ENCODE measurements around the gene KIRREL1.
"Not testable (repeated sequence)": the region's sequence is repeated elsewhere in the genome, so short reads cannot be mapped to it uniquely, and the experiment has no call there.

KIRREL1 gene

DNA sequence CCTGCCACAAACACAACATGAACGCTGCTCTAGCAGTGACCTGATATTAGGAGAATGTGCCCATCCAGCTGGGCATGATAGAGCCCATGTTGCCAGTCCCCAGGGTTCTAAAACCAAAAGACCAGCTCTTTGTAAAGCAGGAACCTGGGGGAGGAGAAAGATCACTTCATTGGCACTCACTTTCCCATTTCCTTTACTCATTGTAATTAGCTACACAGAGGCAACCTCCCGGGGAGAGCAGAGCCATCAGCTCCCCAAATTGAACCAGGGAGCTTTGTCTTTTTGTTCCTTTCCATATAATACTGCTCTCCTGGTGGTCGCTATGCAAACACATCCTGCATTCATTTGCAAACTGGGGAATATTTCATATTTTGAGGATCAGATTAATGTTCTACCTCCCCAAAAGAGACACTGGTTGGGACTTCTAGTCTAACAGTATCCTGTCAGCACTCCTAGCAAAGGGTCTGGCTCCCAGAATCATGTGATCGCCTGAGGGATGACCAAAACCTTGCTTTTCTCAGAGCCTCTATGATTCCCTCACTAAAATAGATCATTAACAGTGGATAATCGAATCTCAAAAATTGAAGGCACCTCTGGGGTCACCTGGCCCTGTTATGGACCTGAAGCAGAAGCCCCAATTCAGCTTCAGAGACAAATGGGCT, 110.5 kb downstream of the KIRREL1 start:
- no peak for DNase-seq

DNA sequence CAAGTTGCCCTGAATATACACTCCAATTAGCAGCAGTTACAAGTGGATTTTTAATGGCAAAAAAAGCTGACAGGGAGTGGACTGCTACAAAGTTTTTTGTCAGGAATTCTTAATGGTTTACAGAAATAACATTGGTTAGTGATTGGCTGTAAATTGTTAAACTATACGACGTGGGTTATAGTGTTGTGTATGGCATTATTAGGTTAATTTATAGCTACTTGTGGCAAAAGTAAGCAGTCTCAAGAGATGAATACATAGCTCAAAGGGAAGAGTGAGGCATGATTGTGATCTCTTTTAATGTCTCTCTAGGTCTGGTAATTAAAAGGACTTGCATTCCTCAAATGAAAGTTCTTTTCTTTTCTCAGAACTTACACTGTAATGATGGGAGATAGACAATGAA, 111.4 kb downstream of the KIRREL1 start:
- no peak for DNase-seq

DNA sequence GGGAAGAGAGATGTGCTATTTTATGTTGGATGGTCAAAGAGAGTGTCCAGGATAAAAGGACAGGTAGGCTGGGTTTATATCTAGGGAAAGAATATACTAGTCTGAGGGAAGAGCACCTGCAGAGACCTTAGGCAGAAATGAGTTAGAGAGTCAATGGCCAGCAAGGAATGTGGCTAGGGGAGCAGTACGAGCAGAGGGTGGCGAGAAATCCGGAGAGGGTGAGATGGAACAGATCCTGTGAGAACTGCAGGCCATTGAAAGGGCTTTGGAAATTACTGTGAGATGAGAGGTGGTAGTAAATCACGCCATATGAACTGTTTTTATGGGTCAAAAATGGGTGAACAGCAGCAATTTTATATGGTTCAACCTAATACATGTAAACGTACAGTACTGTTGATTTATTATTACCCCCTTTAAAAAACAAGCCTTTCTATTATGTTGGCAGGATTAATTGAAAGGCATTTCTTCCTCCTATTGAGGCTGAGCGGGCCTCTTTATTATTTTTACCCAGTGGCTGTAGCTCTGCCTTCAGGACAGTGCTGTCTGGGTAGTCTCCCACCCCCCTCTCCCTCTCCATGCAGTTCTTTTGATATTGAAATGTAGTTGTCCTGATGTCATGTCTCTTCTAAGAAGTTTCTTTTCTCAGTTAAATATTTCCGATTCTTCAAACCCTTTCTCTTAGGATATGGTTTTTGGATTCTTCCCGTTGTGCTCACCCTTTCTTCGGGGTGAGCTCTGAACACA, 112.1 kb downstream of the KIRREL1 start:
- DNase-seq, result no peak

DNA sequence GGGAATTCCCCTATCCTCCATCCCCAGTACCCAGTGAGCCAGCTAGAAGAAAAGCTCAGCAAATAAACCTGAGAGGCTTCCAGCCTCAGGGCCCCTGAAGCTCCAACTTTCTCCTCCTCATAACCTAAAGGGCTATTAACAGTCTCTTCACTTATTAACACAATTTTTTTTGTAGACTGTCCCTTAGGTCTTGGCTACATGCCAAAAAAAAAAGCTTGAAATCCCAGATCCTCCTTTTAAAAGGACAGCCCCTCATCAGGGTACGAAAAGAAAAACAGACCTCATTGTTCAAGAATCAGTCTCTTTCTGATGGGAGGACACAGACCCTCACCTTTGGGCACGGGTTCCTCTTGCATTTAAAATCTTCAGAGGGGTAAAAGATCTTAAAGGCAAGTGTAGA, 114.5 kb downstream of the KIRREL1 start:
- no peak for DNase-seq

DNA sequence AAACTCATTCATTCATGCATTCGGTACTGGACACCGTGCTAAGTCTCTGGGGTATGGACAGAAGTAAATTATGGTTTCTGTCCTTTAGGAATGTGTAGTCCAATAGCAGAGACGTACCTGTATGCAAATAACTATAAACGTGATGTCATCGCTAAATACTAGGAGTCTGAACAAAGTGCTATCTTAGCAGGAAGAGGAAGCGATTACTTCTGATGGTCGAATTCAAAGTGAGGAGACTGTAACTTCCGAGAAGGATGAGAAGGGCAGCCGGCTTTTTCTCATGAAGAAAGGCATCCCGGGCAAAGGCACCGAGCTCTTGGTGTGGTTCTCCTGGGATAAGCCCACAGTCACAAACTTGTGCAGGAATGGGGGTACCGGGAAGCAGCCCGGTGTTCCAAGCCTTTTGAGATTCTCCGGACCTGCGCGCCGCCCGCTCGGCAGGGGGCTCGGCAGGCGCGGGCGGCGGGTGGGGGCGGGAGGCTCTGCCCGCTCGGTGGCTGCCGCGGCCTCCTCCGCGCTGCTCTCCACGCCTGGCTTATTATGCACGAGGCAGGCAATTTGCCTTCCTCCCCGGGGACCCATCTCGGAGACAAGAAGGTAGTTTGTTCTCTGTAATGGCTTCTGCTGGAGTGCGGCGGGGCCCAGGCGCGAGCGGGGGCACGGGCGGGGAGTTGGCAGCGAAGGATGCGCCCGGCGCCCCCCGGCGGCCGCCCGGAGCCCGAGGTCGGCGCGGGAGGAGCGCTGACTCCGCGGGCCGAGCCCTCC, 119.7 kb downstream of the KIRREL1 start:
- DNase-seq, result peak in 23 of 56 donors; percentile 4 to 56 (median 17)

DNA sequence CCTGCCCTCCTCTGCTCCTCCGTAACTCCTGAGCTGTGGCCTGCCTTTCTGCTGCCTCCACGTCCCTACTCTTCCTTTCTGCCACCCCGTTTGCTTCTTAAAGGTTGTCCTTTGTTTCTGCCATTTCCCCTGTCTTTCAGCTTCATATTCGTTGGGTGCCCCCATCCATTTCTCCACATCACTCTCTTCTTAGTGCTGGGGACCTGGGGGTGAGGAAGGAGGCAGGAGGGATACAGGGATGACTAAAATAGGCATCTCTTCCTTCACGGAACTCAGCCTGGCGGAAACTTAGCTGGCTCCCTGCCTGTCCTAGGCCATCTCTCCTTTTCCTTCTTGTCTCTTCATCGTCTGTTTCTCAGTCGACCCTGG, 120.3 kb downstream of the KIRREL1 start:
- DNase-seq, result no peak

DNA sequence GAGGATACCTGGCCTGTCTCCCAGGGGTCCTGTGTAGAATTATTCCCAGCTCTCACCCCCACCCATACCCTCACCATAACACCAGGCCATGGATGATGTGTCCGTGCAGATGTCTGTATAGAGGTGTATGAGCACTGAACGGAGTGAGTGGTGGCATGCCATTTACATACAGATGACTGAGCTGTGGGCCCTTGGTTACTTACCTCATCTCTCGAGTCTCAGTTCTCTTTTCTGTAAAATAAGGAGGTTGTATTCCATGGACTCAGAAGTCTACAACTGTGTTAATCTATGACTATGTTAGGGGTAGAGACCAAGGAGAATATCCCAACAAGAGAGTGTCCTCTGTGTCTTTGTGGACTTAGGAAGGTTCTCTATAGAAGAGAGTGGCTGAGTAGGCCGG, 121.7 kb downstream of the KIRREL1 start:
- no peak for DNase-seq

DNA sequence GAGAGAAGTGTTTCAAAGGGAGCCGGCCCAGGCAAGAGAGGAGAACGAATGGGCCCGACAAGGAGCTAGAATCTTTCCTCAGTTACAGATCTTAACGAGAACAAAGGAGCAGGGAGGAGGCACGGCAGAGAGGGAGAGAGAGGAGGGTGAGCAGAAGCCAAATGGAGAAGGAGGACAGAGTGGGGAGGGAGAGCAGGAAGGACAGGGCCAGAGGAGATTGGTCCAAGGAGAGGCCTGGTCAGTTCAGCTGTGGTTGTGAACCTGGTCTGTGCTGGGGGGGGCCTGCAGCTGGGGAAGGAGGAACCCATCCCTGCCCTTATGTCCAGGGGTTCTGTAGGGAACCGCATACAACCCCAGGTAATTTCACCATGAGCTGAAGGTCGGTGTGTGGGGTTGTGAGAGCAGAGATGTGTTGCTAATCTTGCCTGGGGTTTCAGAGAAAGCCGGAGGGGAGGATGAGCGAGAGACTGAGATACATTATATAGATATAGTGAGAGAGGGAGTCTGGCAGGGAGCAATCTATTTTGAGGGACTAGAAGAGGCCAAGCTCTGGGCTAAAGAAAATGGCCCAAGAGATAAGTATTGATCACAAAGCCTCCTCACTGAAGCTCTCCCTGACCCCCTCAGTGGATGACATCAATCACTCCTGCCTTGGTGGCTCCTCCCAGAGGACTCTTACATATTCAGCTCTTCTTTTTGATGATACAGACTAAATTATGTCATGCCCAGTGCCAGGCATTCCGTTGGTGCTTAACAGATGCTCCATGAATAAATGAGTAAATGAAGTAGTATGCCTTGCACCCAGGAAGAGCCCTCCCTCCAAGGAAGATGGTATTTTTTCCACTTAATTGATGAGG, 123.1 kb downstream of the KIRREL1 start:
- DNase-seq, result no peak

DNA sequence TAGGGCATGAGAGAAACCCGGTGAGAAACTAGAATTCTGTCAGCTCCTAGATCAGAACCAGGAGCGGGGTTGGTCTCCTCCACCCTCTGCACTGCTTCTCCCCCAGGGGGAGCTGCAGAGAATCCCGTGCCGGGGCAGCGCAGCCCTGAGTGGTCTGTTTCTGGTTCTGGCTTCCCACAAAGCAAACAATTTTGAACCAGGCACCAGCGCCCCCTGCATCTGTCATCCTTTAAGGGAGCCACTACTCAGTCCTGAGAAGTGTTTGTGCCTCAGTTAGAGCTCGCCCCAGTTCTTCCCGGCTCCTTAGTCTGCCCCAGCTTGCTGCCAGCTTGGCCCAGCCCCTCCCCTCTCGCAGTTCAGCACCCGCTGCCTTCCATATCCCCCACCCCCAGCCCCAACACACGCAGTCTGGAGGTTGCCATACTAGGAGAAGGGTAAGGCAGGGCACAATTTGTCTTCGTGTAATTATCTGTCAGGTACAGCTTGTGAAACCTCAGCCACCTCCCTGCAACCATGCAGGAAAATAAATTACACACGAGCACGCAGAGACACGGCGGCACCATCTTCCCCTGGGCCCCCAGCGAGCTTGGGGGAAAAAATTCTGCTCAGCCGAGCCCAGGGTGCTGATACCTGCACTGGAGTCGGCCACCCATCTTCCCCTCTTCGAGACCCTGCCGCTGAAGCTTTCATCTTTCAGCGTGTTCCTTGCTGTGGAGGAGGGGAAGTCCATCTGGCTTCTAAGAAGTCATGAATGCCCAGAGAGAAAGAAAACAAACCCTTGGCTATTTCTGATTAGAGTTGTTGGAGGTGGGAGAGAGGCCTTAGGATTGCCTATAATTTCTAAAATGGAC, 124.6 kb downstream of the KIRREL1 start:
- peak in 19 of 56 donors; percentile 5 to 56 (median 16) for DNase-seq

DNA sequence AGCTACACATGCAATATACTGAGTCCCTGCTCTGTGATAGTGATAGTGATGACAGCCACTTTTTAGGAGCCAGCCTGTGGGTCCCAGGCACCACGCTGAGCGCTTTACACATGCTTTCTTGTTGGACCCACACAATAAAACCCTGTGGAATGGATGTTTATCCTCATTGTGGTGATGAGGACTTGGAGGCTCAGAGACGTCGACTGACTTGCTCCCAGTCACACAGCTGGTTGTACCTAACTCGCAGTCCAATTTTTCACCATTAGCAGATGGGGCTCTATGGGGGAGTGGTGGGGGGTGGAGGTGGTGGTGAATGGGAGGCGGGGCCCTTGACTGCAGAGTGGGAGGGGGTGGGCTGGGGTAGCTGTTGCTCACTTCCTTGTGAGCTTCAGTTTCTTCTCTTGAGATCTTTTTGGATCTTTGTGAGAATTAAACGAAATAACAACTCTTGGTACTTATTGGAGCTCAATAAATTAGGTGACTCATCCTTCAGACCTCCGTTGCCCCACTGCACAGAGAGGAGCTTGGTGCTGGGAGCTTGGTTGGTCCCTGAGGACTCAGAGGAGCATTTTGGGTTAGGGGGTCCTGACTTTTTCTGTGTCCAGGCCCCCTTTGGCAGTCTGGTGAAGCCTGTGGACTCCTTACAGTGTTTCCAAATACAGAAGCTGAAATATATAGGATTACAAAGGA, 125.4 kb downstream of the KIRREL1 start:
- no peak for DNase-seq

DNA sequence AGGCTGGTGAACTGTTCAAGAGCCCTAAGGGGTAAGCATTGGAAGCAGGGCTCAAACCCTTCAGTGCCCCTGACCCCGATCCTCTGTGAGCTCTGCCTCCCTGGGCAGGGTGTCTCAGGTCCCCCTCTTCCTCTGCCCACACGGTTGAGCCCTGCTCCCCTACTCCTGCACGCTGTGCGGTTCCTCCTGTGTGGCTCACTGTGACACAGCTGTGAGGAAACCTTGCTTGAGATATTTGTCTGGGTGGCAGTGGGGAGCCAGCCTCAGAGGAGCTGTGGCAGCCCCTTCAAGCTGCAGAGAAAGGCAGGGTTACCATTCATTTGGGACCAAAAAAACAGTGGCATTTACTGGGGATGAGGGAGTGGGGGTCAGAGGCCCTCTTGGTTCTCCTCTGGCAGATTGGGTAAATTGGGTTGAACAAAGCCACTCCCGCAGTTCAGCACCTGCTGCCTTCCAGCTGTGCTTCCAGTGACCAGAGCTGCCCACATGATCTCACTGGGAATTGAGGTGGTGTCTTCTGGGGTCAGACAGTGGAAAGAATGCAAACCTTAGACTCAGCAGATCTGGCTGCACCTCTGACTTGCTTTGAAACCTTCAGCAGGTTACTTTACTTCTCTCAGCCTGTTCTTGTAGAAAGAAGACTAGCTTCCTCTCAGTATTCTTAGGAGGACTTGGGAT, 126.7 kb downstream of the KIRREL1 start:
- no peak for DNase-seq

DNA sequence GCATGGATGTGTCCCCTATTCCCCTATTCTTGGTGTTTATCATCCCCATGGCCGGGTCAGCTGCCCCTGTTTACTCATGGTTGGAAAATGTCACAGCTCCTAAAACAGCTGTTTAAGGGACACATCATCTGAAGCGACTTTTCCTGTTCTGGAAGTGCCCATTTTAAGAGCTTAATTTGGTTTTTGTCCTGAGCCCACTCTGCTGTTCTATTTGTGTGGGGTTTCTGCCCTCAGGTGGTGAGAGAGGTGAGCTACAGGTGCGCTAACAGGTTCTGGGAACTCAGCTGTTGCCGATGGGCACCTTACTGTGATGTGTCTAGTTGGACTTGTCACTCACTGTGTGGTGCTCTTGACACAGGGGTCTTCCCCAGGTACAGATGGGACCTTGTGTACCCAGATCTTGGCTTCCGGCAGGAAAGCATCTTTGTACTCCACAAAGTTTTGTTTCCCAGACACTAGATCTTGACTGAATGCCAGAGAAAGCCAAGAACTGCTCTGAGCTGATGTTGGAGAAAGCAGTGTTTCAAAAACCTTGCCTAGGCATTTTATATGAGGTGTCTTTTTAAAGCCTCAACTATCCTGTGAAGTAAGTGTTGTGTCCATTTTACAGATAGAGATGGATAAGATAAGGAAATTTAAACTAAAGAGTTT, 128.3 kb downstream of the KIRREL1 start:
- DNase-seq, result peak in 17 of 56 donors; percentile 1 to 37 (median 5)

DNA sequence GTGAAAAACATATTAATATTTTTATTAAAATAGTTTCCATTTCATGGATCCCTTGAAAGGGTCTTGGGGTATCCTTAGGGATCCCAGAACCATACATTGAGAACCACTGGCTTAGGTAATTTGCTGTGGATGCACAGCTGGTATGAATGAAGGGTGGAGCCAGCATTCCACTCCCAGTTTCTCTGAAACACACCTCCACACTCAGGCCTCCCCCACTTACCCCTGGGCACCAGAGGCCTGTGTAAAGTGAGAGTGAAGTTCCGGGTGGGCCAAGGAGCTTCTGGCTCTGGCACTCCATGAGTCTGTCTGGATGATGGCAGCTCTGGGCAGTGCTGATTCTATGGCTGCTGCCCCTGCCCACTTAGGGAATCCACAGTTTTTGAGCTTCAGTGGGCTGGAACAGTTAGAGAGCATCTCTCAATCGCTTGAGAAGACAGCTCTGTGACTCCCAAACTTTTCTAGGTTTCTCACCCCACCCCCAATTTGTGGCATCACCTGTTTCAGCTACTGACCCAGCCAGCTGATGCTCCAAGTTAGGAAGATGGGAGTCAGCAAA, 129.5 kb downstream of the KIRREL1 start:
- DNase-seq, result no peak

DNA sequence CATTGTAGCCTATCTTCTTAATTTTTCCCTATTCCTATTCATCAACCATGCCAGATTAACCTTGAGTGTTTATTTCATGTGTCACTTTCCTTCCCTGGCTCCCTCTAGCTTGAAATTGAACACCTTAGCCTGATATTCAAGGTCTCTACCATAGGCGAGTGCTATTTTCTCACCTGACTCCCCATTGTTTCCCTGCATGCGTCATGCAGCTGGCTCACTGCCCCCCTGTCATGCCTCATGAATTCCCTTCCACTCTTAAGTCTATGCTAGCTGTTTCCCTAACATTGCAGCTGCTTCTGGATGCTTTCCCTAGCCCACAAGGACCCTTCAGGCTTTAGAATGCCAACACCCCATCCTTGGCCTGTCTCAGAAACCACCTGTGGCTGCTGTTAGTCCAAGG, 130.6 kb downstream of the KIRREL1 start:
- DNase-seq, result no peak

DNA sequence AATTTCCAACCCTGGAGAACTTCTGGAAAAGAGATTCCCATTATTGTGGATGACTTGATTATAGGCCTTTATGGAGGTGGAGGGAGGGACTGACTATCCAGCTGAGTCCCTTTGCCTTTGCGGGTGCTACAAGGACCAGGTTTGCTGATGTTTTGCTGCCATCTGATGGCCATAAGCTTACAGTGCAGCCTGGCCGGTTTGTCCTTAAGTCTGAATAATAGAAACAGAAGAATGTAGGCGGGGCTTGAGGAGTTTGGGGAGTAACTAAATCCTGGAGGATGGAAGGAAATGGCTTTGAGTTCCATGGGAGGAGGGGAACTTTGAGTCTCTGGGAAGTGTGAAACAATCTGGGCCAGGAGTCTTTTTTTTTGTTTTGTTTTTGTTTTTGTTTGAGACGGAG, 131.6 kb downstream of the KIRREL1 start:
- peak in 49 of 56 donors; percentile 3 to 89 (median 51) for DNase-seq

DNA sequence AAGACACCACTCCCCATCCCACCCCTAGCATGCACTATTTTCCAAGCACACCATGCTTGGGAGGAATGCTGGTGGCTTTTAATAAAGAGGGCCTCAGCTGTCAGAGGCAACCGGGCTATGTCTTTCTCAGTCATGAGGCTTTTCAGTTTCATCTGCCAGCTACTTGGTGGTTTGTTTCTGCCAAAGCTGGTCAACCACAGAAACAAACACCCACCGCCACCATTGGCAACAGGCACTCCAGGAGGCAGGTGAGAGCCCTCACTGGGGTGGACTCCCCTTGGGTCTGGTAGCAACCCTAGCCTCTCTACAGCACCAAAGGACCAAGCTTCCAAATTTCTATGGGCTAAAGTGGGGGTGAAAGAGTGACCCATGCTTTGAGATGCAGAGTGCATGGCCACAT, 133.0 kb downstream of the KIRREL1 start:
- DNase-seq, result no peak

DNA sequence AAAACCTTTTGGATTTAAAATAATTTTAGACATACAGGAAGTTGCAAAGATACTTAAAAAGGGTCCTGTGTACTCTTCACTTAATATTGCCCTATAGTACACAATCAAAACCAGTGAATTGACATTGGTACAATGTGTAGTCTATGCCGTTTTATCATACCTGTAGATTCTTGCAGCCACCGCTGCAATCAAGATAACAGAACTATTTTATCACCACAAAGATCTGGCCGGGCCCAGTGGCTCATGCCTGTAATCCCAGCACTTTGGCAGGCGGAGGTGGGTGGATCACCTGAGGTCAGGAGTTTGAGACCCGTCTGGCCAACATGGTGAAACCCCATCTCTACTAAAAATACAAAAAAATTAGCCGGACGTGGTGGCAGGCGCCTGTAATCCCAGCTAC, 135.1 kb downstream of the KIRREL1 start:
- DNase-seq, result not testable (repeated sequence)

DNA sequence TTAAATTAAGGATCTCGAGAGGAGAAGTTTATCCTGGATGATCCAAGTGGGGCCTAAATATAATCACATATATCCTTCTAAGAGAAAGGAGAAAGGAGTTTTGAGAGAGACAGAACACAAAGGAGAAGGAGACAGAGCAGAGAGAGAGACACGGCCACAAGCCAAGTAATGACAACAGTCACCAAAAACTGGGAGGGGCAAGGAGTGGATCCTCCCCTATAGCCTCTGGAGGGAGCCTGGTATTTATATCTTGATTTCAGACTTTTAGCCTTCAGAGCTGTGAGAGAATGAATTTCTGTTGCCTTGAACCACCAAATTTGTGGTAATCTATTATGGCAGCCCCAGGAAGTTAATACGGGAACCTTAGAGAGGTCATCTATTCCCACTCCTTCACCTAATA, 137.8 kb downstream of the KIRREL1 start:
- DNase-seq, result no peak

Measured in nucleus accumbens (tissue), 56 donors.